ENCODE data around the gene GPR141. TPM values are rescaled to one million over a fixed set of nuclear protein-coding genes. Genes with fewer than 3 reads are reported as not detected.

The GPR141 gene
- total RNA-seq, 1 donor from 2014 or later = 1.9 TPM

GRCh38 chr7:37732253-37732652 is 48.7 kb downstream of the GPR141 start:
- peak; percentile 39 for DNase-seq (ENCODE audit: low spot score)

GRCh38 chr7:37732888-37733287 is 49.3 kb downstream of the GPR141 start:
- peak; percentile 20 for DNase-seq (ENCODE audit: low spot score)

- no peak for DNase-seq (ENCODE audit: low spot score)
These were observed 51.6 kb downstream of the GPR141 start for GRCh38 chr7:37735196-37735595.

- no peak for DNase-seq (ENCODE audit: low spot score)
These were observed 54.8 kb downstream of the GPR141 start for GRCh38 chr7:37738321-37738720.

- no peak for DNase-seq (ENCODE audit: low spot score)
These were observed 56.8 kb downstream of the GPR141 start for GRCh38 chr7:37740398-37740797.

- no peak for DNase-seq (ENCODE audit: low spot score)
These were observed 58.2 kb downstream of the GPR141 start for GRCh38 chr7:37741776-37742175.

- no peak for DNase-seq (ENCODE audit: low spot score)
These were observed 67.5 kb downstream of the GPR141 start for GRCh38 chr7:37751096-37751495.

GRCh38 chr7:37753398-37754050 is 70.0 kb downstream of the GPR141 start:
- DNase-seq (ENCODE audit: low spot score) = no peak

- DNase-seq (ENCODE audit: low spot score) = no peak
These were observed 73.4 kb downstream of the GPR141 start for GRCh38 chr7:37756797-37757551.

GRCh38 chr7:37757563-37757962 is 74.0 kb downstream of the GPR141 start:
- DNase-seq (ENCODE audit: low spot score) = no peak

- DNase-seq (ENCODE audit: low spot score) = no peak
These were observed 75.0 kb downstream of the GPR141 start for GRCh38 chr7:37758501-37759045.

- no peak for DNase-seq (ENCODE audit: low spot score)
These were observed 76.0 kb downstream of the GPR141 start for GRCh38 chr7:37759526-37759925.

- DNase-seq (ENCODE audit: low spot score) = no peak
These were observed 81.9 kb downstream of the GPR141 start for GRCh38 chr7:37765421-37765829.

- DNase-seq (ENCODE audit: low spot score) = no peak
These were observed 82.4 kb downstream of the GPR141 start for GRCh38 chr7:37765872-37766525.

- DNase-seq (ENCODE audit: low spot score) = no peak
These were observed 85.0 kb downstream of the GPR141 start for GRCh38 chr7:37768611-37769010.

- DNase-seq (ENCODE audit: low spot score) = no peak
These were observed 85.7 kb downstream of the GPR141 start for GRCh38 chr7:37769291-37769690.

- no peak for DNase-seq (ENCODE audit: low spot score)
These were observed 86.2 kb downstream of the GPR141 start for GRCh38 chr7:37769726-37770125.

GRCh38 chr7:37770838-37771237 is 87.3 kb downstream of the GPR141 start:
- no peak for DNase-seq (ENCODE audit: low spot score)

GRCh38 chr7:37771342-37771741 is 87.8 kb downstream of the GPR141 start:
- no peak for DNase-seq (ENCODE audit: low spot score)

GRCh38 chr7:37771801-37772200 is 88.2 kb downstream of the GPR141 start:
- no peak for DNase-seq (ENCODE audit: low spot score)

- DNase-seq (ENCODE audit: low spot score) = no peak
These were observed 92.4 kb downstream of the GPR141 start for GRCh38 chr7:37775921-37776320.

GRCh38 chr7:37781156-37781555 is 97.6 kb downstream of the GPR141 start:
- no peak for DNase-seq (ENCODE audit: low spot score)

GRCh38 chr7:37782166-37782565 is 98.6 kb downstream of the GPR141 start:
- DNase-seq (ENCODE audit: low spot score) = no peak
